HG03095 (cell line): ENCODE data around the gene AP4S1.
"Not testable (repeated sequence)": the region's sequence is repeated elsewhere in the genome, so short reads cannot be mapped to it uniquely, and the experiment has no call there.

Experiments used
- ATAC-seq: cut with Tn5 transposase; IDR thresholded peaks from one replicate; pipeline ENCODE4 v1.9.1; 2021; ENCODE audit warnings: moderate library complexity; ENCODE audit not compliant: unreplicated experiment

AP4S1 gene

DNA sequence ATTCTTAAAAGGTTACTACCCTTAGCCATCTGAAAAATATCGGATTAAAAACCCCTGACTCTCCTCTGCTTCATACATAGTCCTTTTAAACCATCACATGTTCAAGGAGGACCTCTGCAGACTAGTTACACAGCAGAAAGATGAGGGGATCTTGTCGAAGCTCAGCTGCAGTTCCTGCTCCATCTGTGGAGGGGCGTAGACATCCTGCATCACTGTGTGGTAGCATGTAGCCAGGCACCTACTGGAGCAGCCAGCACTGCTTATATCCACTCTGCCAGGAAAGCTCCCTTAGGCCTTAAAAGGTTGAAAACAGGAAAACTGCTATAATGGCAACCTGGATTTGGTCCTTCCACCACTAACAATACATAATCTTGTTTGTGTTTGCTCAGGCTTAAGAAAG is 58.3 kb downstream of the AP4S1 start:
- no peak for ATAC-seq

DNA sequence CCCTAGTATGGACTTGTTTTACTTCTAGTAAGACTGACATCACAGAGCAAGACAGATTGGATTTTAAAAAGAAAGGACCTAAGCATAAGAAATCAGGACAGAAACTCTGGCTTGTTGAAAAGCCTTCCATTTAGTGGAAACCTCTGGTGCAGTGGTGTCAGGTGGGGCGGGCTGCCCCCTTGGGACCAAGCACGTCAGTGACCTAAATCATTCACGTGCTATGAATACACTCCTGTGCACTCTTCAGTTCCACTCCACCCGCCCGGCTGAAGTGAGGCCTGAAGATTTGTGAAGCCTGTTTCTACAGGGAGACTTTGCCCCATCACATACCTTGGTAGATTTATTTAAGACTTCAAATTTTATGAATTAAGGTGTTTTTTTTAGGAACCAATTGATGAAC is 58.9 kb downstream of the AP4S1 start:
- peak; percentile 73 for ATAC-seq

DNA sequence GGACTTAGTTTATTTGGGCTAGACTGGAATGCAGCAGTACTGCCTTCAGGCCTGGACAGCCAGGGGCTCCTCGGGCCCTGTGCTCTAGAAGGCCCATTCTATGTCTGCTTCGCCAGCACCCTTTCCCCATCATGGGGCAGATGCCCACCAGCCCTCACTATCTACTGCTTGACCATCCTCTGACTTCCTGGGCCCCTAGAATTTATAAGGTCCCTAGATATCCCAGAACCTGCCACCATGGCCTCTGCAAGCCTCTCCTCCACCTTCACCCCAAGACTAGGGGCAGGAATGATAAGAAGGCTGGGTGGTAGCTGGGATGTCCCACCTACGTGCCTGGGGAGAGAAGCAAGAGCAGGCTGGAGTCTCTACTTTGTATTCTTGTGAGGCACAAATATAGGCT is 59.6 kb downstream of the AP4S1 start:
- ATAC-seq: no peak

DNA sequence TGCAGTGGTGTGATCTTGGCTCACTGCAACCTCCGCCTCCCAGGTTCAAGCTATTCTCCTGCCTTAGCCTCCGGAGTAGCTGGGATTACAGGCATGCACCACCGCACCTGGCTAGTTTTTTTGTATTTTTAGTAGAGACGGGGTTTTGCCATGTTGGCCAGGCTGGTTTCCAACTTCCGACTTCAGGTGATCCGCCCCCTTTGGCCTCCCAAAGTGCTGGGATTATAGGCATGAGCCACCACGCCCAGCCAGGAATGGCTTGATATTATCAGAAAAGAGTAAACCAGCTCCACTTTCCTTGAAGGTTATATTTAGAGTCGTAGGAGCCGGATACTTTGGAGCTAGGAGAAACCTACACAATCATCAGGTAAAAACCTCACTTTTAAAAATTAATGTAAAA is 61.0 kb downstream of the AP4S1 start:
- not testable (repeated sequence) for ATAC-seq

DNA sequence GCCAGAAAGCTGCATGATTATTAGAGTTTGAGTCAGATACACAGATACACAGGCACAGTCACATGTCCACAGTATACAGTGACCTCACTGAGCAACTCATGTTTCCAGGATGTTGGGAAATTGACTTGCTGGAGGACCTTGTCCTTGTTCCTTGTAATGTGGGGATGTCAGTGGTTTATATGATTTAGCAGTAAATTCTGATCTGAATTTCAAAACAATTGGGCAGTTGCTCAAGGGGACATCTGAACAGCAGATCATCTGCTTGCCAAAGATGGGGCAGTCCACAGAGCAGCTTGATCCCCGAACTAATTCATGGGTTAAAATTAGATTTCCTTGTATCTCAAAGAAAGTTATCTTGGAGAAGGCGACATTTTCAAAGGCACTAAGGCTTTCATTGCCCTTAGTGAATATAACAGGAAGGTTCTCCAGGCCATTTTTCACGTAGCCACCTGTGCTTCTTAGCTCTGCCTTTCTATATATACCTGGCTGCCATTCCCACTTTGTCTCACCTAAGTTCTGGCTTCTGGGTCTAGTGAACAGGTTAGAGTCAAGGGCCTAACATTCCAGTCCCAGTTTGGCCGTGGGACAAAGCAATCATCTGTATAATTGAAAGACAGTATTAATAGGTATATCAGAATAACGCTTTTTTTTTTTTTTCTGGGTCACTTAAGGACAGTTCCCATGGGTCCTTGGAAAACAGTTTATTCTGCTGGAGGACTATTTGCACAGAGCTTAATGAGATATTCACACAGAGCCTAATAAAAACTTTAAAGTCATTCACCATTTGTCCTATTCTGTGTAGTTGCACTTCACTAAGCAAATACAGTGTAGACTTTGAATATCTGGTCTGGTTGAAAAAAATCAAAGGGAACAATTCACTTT is 65.7 kb downstream of the AP4S1 start:
- no peak for ATAC-seq

DNA sequence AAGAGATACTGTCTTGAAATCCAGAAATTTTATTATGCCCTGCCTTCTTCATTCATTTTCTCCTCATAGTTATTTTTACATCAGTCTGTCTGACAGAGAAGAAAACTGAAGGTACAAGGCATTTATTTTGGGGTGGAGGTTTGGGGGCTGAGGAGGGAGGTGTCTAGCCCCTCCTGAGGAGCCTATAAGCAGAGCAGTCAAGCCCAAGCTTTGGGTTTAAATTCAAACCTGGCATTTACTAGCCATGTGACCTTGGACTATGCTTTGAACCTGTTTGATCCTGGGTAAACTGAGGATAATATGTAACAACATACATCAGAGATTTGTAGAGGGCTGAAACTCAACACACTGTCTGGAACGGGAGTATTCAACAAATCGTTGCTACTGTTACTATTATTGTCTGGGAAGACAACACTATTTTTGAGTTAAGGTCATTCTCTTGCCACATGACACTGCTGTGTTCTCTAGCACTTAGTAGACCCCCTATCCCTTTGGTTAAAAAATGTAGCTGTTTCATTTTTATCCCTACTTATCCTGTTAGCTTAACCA is 66.8 kb downstream of the AP4S1 start:
- no peak for ATAC-seq

DNA sequence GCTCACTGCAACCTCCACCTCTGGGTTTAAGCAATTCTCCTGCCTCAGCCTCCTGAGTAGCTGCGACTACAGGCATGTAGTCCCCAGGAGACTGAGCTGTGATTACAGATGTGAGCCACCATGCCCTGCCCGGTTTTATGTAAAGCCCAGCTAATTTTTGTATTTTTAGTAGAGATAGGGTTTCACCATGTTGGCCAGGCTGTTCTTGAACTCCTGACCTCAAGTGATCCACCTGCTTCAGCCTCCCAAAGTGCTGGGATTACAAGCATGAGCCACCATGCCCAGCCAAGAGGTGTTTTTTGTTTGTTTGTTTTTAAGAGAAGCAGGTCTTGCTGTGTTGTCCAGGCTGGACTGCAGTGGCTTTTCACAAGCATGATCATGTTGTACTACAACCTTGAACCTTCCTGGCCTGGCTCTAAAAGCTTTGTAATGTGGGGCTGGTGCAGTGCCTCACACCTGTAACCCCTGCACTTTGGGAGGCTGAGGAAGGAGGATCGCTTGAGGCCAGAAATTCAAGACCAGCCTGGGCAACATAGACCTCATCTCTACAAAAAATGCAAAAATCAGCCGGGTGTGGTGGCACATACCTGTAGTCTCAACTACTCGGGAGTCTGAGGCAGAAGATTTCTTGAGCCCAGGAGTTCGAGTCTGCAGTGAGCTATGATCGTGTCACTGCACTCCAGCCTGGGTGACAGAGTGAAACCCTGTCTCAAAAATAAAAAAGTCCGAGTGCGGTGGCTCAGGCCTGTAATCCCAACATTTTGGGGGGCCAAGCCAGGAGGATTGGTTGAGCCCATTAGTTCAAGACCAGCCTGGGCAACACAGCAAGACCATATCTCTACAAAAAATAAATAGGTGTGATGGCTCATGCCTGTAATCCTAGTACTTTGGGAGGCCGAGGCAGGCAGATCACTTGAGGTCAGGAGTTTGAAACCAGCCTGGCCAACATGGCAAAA is 68.7 kb downstream of the AP4S1 start:
- not testable (repeated sequence) for ATAC-seq

DNA sequence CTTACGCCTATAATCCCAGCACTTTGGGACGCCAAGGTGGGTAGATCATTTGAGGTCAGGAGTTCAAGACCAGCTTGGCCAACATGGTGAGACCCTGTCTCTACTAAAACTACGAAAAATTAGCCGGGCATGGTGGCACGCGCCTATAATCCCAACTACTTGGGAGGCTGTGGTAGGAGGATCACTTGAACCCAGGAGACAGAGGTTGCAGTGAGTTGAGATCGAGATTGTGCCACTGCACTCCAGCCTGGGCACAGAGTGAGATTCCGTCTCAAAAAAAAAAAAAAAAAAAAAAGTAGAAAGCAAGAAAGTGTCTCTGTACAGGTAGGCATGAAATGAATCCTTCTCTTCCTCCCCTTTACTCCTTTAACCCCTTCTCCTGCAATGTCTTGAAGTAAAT is 70.4 kb downstream of the AP4S1 start:
- not testable (repeated sequence) for ATAC-seq

DNA sequence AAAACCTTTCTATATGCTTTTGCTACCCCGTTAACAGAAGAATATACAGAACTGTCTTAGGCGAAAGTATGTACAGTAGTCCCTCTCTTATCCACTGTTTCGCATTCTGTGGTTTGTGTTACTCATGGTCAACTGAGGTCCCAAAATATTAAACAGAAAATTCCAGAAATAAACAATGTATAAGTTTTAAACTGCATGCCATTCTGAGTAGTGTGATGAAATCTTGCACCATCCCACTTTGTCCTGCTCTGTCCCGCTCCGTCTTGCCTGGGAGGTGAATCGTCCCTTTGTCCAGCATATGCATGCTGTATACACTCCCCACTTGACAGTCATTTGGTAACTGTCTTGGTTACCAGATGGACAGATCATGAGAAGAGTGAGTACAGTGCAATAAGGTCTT is 70.8 kb downstream of the AP4S1 start:
- ATAC-seq: no peak

DNA sequence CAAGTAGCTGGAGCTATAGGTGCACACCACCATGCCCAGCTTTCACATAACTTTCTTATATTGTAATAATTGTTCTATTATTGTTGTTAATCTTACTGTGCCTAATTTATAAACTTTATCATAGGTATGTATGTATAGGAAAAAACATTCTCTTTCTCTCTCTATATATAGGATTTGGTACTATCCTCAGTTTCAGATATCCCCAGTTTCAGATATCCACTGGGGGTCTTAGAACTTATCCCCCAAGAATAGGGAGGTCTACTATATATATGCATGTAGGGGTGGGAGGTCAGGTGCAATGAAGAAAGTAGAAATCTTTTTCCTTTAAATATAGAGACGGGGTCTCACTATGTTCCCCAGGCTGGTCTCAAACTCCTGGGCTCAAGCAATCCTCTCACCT is 71.6 kb downstream of the AP4S1 start:
- no peak for ATAC-seq

DNA sequence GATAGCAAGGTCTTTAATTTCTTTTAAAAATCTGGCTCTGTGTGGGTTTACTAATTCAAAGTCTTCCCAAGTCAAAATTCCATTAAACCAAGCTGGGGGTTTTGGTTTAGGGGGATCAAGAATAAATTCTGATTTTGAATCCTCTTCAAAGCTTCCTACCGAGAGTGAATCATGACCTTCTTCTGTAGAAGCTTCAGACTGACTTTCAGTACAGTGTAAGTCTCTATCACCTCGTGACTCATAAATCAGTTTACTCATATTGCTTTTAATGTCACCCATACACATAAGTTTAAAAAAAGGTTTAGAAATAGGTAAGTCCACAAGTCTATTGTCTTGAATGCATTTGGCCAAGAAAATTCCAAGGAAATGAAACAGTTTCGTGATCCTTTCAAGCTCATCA is 81.3 kb downstream of the AP4S1 start:
- no peak for ATAC-seq

DNA sequence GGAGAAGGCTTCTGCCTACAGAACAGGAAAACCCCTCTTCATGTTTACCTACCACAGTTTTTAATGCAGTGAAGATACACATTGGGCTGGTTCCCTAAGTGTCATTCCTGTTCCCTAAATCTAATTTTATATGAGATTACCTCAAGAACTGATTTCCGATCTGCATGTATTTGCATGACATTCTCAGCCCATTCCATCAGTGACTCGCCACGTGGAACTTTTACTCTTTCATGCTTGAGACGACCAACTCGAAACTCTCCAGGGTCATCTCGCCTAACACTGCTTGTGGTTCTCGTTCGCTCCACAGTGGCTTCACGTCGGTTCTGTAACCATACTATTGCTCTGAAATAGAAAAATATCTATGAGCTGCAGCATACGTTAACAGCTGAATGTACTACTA is 83.8 kb downstream of the AP4S1 start:
- no peak for ATAC-seq

DNA sequence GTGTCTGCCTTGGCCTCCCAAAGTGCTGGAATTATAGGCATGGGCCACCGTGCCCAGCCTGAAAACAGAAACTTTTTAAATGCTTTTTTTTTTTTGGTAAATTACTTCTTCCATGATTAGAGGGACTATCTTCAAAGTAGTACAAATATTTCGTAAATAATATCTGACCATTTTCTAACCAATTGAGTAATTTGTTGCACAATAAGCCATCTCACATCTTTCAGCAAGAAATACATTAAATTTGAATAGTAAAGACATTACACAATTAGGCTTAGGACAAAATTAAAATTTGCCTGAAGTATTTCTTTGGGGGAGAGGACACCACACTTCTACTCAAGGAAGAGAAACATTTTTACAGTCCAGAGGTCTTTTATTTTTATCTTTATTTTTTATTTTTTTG is 85.4 kb downstream of the AP4S1 start:
- no peak for ATAC-seq

DNA sequence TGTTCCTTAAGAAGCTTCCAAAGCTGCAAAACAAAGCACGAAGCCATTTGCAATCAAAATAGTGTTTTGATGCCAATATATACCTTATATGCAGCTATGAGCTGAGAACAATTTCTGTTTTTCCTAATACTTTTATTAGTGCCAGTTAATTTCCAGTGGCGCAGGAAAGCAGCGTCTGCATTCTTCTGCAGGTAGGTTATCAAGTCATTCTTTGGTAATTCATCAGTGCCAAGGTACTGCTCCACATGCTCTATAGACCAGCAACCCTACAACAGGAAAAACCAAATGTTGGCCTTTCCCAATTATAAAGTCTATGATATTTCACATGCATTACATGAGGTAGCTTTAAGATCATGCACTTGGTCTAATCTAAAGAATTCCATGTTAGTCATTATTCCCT is 88.3 kb downstream of the AP4S1 start:
- ATAC-seq: no peak

DNA sequence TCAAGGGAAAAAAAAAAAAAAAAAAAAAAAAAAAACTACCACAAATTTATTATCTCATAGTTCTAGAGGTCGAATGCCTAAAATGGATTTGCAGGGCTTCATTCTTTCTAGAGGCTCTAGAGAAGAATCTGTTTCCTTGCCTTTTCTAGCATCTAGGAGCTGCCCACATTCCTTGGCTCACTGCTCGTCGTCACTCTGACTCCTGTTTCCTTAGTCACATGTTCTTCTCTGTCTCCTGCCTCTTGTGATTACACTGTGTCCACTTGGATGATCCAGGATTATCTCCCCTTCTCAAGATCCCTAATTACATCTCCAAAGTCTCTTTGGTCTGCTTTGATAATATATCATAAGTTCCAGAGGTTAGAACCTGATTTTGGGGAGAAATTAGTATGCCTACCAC is 93.4 kb downstream of the AP4S1 start:
- no peak for ATAC-seq

DNA sequence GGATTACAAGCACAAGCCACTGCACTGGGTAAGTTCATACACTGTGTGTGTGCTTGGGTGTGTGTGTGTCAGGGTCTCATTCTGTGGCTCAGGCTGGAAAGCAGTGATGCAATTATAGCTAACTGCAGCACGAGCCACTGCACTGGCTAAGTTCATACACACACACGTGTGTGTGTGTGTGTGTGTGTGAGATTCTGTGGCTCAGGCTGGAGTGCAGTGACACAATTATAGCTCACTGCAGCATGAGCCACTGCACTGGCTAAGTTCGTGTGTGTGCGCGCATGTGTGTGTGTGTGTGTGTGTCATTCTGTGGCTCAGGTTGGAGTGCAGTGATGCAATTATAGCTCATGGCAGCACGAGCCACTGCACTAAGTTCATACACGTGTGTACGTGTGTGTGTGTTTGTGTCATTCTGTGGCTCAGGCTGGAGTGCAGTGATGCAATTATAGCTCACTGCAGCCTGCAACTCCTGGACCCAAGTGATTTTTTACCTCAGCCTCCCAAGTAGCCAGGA is 96.7 kb downstream of the AP4S1 start:
- no peak for ATAC-seq

DNA sequence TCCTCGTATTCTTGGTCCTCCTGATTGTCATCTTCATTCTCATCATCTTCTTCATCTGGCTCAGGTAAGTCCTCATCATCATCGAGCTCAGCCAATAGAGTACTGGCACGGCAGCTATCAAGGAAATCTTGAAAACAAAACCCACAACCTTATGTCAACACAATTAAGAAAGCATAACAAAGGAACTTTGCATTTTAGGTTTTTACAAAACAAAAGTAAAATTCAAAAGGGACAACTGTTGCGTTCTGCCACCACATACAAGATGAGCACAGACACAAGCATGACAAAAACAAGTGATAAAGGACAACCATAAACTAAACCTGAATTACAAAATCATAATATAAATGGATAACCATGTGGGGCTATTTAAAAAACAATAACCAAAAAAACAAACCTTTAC is 97.5 kb downstream of the AP4S1 start:
- no peak for ATAC-seq

DNA sequence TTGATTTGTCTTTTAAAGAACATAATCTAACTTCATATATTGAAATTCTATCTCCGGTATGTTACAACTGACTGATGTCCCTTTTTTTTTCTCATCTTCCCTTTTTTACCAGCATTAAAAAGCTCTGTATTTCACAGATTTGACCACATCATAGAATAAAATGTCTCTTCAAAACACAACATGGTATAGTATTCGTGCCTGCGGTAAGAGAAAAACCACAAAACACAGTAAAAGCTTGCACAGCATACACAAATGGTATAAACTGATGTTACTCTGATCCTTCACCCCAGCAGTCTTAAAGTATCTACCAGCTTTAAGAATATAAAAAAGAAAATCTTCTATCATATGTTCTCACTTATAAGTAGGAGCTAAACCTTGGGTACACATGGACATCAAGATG is 98.7 kb downstream of the AP4S1 start:
- no peak for ATAC-seq

DNA sequence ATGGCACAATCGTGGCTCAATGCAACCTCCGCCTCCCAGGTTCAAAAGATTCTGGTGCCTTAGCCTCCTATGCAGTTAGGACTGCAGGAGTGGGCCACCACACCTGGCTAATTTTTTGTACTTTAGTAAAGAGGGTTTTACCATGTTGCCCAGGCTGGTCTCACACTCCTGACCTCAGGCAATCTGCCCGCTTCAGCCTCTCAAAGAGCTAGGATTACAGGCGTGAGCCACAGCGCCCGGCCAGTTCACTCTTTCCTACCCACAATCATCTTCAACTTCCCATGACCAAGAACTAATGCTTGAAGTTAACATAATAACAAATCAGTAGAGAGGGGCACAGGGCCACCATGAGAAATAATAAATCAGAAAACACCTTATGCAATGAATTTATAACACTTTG is 99.8 kb downstream of the AP4S1 start:
- ATAC-seq: no peak

DNA sequence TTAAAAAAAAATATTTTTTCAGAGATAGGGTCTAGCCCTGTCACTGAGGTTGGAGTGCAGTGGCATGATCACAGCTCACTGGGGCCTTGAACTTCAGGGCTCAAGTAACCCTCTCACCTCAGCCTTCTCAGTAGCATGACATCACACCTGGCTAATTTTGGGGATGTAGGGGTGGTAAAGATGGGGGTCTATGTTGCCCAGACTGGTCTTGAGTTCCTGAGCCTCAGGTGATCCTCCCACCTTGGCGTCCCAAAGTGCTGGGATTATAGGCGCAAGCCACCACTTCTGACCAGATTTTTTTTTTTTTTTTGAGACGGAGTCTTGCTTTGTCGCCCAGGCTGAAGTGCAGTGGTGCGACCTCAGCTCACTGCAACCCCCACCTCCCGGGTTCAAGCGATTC is 101.2 kb downstream of the AP4S1 start:
- ATAC-seq: no peak

DNA sequence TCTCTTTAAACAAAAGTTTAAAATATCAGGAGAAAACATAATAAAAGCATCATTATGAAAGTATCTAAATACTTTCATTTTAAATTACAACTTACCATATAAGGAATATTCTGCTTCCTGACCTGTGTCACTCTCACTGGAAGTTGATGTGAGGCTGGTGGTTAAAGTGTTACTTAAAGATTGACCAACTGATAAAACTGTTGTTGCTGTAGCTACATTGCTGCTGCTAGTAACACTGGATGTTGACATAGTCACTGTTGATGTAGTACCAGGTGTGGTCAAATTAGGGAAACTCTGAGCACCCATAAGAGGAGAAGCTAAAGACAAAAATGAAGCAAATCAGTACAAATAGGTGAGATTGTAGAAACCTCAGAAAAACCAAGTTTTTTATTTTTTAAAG is 102.2 kb downstream of the AP4S1 start:
- no peak for ATAC-seq
